Progenitor cell of endocrine pancreas (in vitro differentiated cells): ENCODE data around the gene DPP6. TPM values are rescaled to one million over a fixed set of nuclear protein-coding genes. Genes with fewer than 3 reads are reported as not detected.

Experiments used
- DNase-seq: peaks from one replicate; pipeline ENCODE4 v3.0.0; 2021; ENCODE audit warnings: low spot score; ENCODE audit not compliant: unreplicated experiment
- H3K27ac Mint-ChIP-seq: 2 replicates; pipeline ENCODE4 v1.8.0; 2021; ENCODE audit warnings: mild to moderate bottlenecking, moderate library complexity, mixed read lengths
- H3K27me3 Mint-ChIP-seq: 2 replicates; pipeline ENCODE4 v1.8.0; 2021; ENCODE audit warnings: mixed read lengths
- H3K36me3 Mint-ChIP-seq: 2 replicates; pipeline ENCODE4 v1.8.0; 2022; ENCODE audit warnings: mixed read lengths; ENCODE audit not compliant: insufficient read depth
- H3K4me1 Mint-ChIP-seq: 2 replicates; pipeline ENCODE4 v1.8.0; 2021; ENCODE audit warnings: low read depth, mixed read lengths
- H3K4me3 Mint-ChIP-seq: 2 replicates; pipeline ENCODE4 v1.8.0; 2021; ENCODE audit warnings: low read depth, mild to moderate bottlenecking, moderate library complexity, mixed read lengths
- H3K9me3 Mint-ChIP-seq: 2 replicates; pipeline ENCODE4 v1.8.0; 2021; ENCODE audit warnings: low read depth, mixed read lengths
- total RNA-seq: library from RNA; stranded (reverse); gene quantifications from 2 replicates; pipeline ENCODE4 v1.2.1, GENCODE V29; 2021
- TF ChIP-seq, protein P1 (sequence below): fragments of 200-600 bp; sonication (generic); IDR thresholded peaks from one replicate; pipeline ENCODE4 v1.5.0; 2021; ENCODE audit warnings: antibody characterized with exemption, mild to moderate bottlenecking; ENCODE audit not compliant: unreplicated experiment

Gene DPP6
- total RNA-seq, 1 donor from 2014 or later = 13.4 TPM

DNA sequence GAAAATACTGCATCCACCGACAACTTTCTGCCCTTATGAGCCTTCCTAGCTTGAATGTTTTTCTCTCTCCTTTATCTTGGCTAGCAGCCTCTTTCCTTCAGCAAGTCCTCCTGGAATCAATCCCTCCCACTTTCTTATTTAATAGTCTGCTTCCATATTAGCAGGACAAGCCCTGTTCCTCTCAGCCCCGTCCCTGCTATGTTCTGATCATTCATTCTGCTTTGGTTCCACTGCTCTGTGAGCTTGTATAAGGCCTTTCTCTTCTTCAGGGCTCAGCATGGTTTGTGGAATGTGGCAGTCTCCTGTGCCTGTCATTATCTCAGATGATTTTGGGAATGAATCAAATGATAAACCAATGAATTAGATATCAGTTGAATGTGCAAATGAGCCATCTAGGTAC lies 420.1 kb downstream of the DPP6 start:
- no peak overlapping the region for H3K27ac Mint-ChIP-seq
- H3K36me3 Mint-ChIP-seq = no peaks in the 10 kb centered on the region
- TF ChIP-seq, protein P1, sequence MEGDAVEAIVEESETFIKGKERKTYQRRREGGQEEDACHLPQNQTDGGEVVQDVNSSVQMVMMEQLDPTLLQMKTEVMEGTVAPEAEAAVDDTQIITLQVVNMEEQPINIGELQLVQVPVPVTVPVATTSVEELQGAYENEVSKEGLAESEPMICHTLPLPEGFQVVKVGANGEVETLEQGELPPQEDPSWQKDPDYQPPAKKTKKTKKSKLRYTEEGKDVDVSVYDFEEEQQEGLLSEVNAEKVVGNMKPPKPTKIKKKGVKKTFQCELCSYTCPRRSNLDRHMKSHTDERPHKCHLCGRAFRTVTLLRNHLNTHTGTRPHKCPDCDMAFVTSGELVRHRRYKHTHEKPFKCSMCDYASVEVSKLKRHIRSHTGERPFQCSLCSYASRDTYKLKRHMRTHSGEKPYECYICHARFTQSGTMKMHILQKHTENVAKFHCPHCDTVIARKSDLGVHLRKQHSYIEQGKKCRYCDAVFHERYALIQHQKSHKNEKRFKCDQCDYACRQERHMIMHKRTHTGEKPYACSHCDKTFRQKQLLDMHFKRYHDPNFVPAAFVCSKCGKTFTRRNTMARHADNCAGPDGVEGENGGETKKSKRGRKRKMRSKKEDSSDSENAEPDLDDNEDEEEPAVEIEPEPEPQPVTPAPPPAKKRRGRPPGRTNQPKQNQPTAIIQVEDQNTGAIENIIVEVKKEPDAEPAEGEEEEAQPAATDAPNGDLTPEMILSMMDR = no peak
- no peaks in the 10 kb centered on the region for H3K9me3 Mint-ChIP-seq
- DNase-seq = no peak
- no peak overlapping the region for H3K4me3 Mint-ChIP-seq
- no peaks in the 10 kb centered on the region for H3K4me1 Mint-ChIP-seq
- H3K27me3 Mint-ChIP-seq = no peaks in the 10 kb centered on the region

DNA sequence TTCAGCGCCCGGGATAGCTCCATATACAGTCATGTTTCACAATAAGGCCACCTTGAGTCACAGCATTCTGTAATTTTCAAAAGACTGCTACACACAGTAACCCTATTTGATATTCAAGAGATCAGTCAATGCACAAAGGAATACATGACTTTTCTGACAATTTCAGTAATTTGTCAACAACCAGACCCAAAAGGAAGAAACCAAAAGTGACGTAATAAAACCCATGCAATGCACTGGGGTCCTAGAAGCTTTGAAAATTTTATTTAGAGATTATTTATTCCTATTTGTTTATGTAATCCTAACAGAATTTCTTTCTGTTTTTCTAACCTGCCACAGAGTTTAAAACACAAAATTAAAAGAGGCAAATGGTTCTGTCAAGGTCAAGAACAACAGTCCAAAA lies 421.2 kb downstream of the DPP6 start:
- TF ChIP-seq, protein P1 = no peak
- H3K4me1 Mint-ChIP-seq = no peaks in the 10 kb centered on the region
- no peaks in the 10 kb centered on the region for H3K36me3 Mint-ChIP-seq
- no peak overlapping the region for H3K27ac Mint-ChIP-seq
- no peaks in the 10 kb centered on the region for H3K9me3 Mint-ChIP-seq
- no peak overlapping the region for H3K4me3 Mint-ChIP-seq
- no peak for DNase-seq
- no peaks in the 10 kb centered on the region for H3K27me3 Mint-ChIP-seq

DNA sequence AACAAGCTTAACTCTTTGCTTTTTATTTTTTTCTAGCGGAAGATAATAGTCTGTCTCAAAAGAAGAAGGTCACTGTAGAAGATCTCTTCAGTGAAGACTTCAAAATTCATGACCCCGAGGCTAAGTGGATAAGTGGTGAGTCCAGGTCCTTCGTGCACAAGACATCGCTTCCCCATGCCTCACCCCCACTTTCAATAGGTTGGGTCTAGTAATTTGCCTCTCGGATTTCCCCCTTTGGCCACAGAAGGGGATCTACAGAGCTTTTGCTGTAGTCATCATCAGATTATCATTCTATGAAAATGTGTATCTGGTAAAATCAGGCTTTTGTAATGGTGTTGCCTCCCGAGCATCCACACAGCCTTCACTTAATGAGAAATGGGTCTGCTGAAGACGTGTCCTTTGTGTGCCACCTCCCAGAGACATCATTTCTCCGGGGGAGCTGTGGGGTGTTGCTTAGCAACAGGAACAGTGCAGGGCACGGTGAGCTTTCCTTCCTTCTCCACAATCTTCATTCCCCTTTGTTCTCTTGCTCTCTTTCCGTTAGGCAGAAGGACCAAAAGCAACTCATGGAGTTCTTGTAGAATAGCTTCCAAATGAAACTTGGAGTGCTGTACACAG lies 422.8 kb downstream of the DPP6 start:
- TF ChIP-seq, protein P1 = no peak
- H3K36me3 Mint-ChIP-seq = no peaks in the 10 kb centered on the region
- H3K27ac Mint-ChIP-seq = no peak overlapping the region
- H3K9me3 Mint-ChIP-seq = no peaks in the 10 kb centered on the region
- no peaks in the 10 kb centered on the region for H3K27me3 Mint-ChIP-seq
- H3K4me3 Mint-ChIP-seq = no peak overlapping the region
- H3K4me1 Mint-ChIP-seq = no peaks in the 10 kb centered on the region
- DNase-seq = no peak

DNA sequence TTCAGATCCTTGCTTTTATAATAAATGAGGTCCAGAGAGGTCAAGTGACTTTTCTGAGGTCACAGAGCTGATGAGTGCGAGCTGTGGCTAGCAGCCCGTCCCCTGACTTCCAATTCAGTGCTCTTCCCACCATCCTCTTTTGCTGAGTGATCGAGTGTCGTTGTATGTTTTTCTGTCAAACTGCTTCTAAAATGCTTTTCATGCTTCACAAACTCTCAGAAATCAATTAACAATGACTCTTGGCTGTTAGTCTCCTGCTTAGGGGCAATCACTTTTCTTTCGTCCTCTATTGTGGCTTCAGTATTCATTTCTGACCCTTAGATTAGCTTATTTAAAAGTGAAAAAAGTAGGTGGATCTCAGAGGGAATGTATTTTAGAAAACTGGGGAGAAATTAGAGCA lies 423.7 kb downstream of the DPP6 start:
- H3K4me3 Mint-ChIP-seq = no peak overlapping the region
- no peaks in the 10 kb centered on the region for H3K9me3 Mint-ChIP-seq
- H3K27ac Mint-ChIP-seq = no peak overlapping the region
- TF ChIP-seq, protein P1 = no peak
- no peaks in the 10 kb centered on the region for H3K4me1 Mint-ChIP-seq
- no peak for DNase-seq
- H3K27me3 Mint-ChIP-seq = no peaks in the 10 kb centered on the region
- H3K36me3 Mint-ChIP-seq = no peaks in the 10 kb centered on the region

DNA sequence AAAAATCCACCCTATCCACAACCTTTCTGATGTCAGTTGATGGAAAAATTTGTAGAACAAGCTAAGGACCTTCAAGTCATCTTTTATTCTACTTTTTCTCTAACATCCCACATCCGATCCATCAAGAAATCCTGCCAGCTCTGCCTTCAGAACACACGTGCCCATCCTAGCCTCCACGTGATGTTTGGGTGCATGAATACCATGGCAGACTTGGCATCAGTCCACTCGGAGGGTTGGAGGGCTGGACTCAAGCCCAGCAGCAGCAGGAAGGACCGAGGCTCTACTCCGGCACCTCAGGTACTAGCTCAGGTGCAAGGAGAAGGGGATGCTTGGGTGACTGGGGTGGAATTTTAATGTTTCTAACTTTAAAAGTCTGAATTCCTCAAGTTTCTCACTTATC lies 428.6 kb downstream of the DPP6 start:
- TF ChIP-seq, protein P1 = no peak
- Mint-ChIP-seq H3K27me3 (no peaks in the 10 kb centered on the region), H3K27ac (no peak overlapping the region), H3K36me3 (no peaks in the 10 kb centered on the region), H3K4me1 (peaks cover 4% of the 10 kb centered on the region), H3K9me3 (no peaks in the 10 kb centered on the region), H3K4me3 (no peak overlapping the region)
- DNase-seq = no peak
